HG03439 (cell line): Measurements from ENCODE around the gene RBBP5.

Experiments
- ATAC-seq: cut with Tn5 transposase; IDR thresholded peaks from one replicate; pipeline ENCODE4 v1.9.1; 2021; ENCODE audit warnings: mild to moderate bottlenecking, moderate library complexity; ENCODE audit not compliant: unreplicated experiment

Gene RBBP5

GRCh38 chr1:205058853-205059252 is 62.9 kb downstream of the RBBP5 start:
- ATAC-seq: no peak

- no peak for ATAC-seq
Measured at GRCh38 chr1:205057808-205058575, 63.8 kb downstream of the RBBP5 start.

GRCh38 chr1:205056956-205057568 is 64.7 kb downstream of the RBBP5 start:
- ATAC-seq: no peak

GRCh38 chr1:205056188-205056611 is 65.6 kb downstream of the RBBP5 start:
- ATAC-seq: no peak

- ATAC-seq: no peak
Measured at GRCh38 chr1:205054013-205054412, 67.8 kb downstream of the RBBP5 start.

GRCh38 chr1:205053296-205053695 is 68.5 kb downstream of the RBBP5 start:
- no peak for ATAC-seq

DNA sequence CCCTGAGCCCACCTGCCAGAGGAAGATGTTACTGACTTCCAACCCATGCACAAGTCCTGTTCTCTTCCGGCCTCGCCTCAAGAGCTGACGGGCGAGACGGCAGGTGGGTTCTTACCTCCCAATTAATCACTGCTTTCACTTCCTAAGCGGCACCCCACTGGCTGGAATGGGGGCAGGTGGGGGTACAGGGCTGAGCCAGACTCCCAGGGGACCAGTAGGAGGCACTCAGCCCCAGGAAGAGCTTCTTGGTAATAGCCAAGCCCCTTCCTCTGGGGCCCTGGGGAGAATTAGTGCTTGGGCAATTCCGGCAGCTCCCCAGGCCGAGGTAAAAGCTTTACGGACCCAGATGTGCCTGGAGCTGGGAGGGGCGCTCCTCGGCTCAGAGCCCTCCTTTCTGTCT is 69.1 kb downstream of the RBBP5 start:
- no peak for ATAC-seq

DNA sequence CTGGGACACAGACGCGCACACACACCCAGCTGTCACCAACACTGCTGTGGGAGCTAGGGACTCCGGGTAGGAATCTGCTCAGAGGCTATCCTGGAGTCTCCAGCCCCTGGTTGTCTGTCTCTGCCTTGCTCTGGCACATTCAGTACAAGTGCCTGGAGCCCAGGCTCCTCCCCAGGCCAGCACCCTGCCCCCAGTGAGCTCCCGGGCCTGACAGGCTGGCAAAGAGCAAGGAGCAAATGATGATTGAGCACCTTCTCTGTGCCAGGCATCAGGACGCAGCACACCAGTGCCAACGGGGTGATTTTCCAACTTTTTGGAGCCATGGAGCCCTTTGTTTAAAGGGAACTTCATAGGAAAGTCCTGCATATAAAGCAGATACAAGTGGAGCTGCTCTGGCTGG is 72.3 kb downstream of the RBBP5 start:
- no peak for ATAC-seq

DNA sequence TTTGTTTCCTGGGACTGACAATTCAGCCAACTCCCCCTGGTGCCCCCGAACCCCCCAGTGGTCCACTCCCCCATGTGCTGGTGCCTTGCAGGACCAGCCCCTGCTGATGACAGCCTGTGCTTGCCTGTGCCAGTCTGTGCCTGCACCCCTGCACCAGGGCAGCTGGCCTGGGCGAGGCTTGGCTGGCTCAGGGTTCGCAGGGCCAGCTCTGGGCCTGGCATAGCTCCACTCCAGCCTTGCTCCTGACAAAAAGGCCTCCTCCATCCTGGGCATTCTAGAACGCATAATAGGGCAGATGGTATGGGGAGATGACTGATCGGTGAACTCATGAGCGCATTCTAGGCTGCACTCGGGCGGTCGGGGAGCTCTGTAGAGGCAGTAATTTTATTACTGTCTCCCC is 73.4 kb downstream of the RBBP5 start:
- no peak for ATAC-seq

DNA sequence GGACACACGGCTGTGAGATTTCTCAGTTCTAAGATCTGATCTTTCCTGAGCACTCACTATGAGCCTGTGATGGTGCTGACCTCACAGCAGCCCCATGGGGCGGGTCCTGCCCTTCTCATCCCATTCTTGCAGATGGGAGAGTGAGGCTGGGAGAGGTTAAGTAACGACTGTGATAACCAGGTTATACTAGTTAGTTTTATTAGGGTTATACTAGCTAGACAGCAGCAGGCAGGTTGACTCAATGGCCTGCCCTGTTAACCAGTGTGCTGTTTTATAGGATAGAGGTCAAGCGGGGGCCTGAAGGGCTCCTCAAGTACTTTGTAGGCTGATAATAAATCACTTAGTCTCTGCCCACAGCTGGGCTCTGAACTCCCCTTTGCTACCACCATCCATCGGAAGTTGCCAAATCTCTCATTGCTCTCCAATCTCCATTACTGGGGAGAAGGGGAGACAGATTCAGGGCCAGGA is 74.0 kb downstream of the RBBP5 start:
- no peak for ATAC-seq

- ATAC-seq: no peak
Measured at GRCh38 chr1:205046870-205047269, 74.9 kb downstream of the RBBP5 start.

DNA sequence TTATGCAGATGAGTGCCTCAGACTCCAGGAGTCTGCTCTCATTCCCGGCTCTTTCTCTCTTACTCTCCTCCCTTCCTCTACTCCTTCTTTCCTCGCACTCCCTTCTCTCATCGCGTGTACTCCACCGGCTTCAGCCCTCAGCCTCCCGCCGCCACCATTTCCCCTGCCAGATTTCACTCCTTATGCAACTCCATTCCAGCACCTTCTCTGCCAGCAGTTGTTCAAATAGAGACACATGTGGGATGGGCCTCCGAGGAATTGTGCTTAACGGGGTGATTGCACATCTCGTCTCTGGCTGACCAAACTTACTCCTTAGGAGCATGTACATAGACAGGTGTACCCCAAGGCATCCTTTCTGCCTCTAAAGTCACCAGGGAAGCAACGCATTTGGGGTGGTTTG is 76.6 kb downstream of the RBBP5 start:
- ATAC-seq: no peak

- no peak for ATAC-seq
Measured at GRCh38 chr1:205044741-205045140, 77.0 kb downstream of the RBBP5 start.

- ATAC-seq: no peak
Measured at GRCh38 chr1:205043866-205044265, 77.9 kb downstream of the RBBP5 start.

DNA sequence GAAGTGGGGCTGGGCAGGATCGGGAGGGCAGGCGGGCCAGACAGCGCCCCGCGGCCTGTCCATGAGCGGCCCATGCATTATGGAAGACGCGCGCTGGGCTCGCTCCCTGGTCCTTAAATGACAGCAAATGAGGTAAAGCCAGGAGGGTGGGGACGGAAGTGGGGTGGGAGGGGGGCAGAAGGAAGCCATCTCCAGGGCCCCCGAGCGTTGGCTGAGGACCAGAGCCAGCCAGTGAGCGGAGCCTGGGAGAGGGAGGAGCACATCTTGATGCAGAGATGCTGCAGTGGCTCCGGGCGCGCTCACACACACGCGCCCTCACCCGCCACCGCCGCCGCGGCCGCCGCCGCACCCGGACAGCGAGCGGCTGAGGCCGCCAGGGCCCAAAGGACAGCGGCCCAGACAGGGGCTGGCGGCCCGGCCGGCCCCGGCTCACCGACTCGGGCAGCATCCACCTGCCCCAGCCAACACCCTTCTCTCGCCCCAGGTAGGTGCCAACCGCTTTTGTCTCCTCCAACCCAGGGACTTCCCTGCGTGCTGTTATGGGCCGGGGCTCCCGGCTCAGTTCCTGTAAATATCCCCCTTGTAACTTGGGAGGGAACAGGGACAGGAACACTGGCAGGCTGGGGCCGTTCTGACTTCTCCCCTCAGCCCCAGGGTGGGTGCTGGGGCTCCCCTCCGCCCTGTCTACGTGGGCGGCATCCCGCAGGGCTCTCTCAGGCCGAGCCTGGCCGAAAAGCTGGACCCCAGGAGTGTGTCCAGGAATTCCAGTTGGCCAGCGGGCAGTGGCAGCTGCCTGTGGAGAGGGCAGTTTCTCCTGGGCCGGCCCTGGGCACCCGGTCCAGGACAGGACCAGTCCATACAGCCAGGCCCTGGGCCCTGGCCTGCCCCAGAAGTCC is 78.6 kb downstream of the RBBP5 start, which contains the start of gene CNTN2:
CNTN2 (plus strand) TSS at position 302 of the 896 bp plus-strand sequence. CDS start 9,974 bp downstream, outside the sequence.
- no peak for ATAC-seq

GRCh38 chr1:205041998-205042910 is 79.5 kb downstream of the RBBP5 start:
- ATAC-seq: no peak

DNA sequence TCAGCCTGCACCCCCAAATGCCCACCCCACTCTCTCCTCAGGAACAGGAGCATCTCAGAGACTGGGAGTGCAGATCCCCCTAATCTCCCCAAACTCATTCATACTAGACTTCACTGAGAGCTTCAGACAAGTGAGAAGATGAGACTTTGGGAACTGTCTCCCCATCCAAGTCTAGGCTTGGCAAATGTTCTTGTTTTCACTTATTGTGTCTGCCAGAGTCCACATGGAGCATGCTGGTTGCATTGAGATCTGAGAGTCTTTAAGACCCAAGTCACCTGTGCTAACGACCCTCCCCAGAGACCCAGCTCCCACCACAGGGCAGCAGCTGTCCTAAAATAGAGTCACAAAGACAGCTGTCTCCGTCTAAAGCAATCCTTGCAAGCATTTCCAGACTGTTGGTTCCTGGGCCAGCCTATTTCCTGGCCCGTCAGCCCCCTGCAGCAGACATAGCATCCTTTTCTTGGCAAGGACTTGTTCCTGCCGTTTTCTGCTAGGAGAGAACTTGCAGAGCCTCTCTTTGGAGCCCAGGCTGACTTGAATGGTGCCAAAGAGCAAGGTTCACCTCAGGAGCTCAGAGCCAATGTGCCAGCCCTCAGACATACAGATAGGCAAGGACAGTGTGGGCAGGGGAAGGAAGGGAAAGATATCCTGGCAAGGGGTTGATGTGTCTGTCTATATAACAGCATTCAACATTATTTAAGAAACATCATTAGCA is 80.6 kb downstream of the RBBP5 start:
- no peak for ATAC-seq

- ATAC-seq: no peak
Measured at GRCh38 chr1:205038132-205038786, 83.5 kb downstream of the RBBP5 start.

GRCh38 chr1:205037539-205037938 is 84.2 kb downstream of the RBBP5 start:
- no peak for ATAC-seq
